HL-60 (cell line): ENCODE data around the gene RIPPLY2.

Experiments
- DNase-seq, 2 experiments: peaks; one replicate each; pipeline ENCODE4 v3.0.0-alpha.2; 2010 to 2020; ENCODE audit warnings: low read depth in 1 of 2, low spot score in 1 of 2
- H3K27ac ChIP-seq: fragments of 250-450 bp; sonication (Bioruptor Pico); replicated peaks from 2 replicates; pipeline ENCODE4 v1.5.1; 2020; ENCODE audit warnings: mild to moderate bottlenecking, moderate library complexity
- H3K27me3 ChIP-seq: fragments of 250-450 bp; sonication (Bioruptor Pico); 2 replicates; pipeline ENCODE4 v1.5.1; 2021; ENCODE audit warnings: mild to moderate bottlenecking, moderate library complexity; ENCODE audit not compliant: insufficient read depth, poor library complexity, severe bottlenecking
- H3K4me3 ChIP-seq: replicated peaks from 2 replicates; pipeline ENCODE4 v1.5.1; 2011; ENCODE audit warnings: mild to moderate bottlenecking, control low read depth, low read length; ENCODE audit not compliant: insufficient read depth
- CTCF ChIP-seq: IDR thresholded peaks from one replicate; pipeline ENCODE4 v1.5.1; 2011; ENCODE audit warnings: low read length, control low read depth, inconsistent platforms; ENCODE audit not compliant: insufficient read depth
- GABPA ChIP-seq: IDR thresholded peaks from 2 replicates; pipeline ENCODE4 v1.6.1; 2012; ENCODE audit warnings: low read depth
- POLR2AphosphoS5 ChIP-seq: IDR thresholded peaks from 2 replicates; pipeline ENCODE4 v1.6.1; 2012; ENCODE audit warnings: low read depth
- REST ChIP-seq: IDR thresholded peaks from 2 replicates; pipeline ENCODE4 v1.6.1; 2012; ENCODE audit warnings: low read depth; ENCODE audit not compliant: insufficient replicate concordance
- SPI1 ChIP-seq: IDR thresholded peaks from 2 replicates; pipeline ENCODE4 v1.6.1; 2012; ENCODE audit warnings: low read depth, mild to moderate bottlenecking, borderline replicate concordance

The RIPPLY2 gene

GRCh38 chr6:83878902-83879644, 25.9 kb downstream of the RIPPLY2 start:
- DNase-seq: no peak
- H3K27me3 ChIP-seq: no peaks in the 10 kb centered on the region
- no peak overlapping the region for H3K4me3 ChIP-seq
- TF ChIP-seq SPI1 (no peak), GABPA (no peak), POLR2AphosphoS5 (no peak), CTCF (no peak), REST (no peak)
- H3K27ac ChIP-seq: no peak overlapping the region

GRCh38 chr6:83879746-83880145, 26.6 kb downstream of the RIPPLY2 start:
- DNase-seq: no peak
- H3K27ac ChIP-seq: no peak overlapping the region

More at GRCh38 chr6:83879746-83880145, 26.6 kb downstream of the RIPPLY2 start:
- TF ChIP-seq POLR2AphosphoS5 (no peak), GABPA (no peak), CTCF (no peak), REST (no peak), SPI1 (no peak)
- H3K4me3 ChIP-seq: no peak overlapping the region
- H3K27me3 ChIP-seq: no peaks in the 10 kb centered on the region
